Lower leg skin (tissue), 4 donors: ENCODE results near the gene NPR1. TPM values are rescaled to one million over a fixed set of nuclear protein-coding genes. Genes with fewer than 3 reads are reported as not detected.

Source experiments
- DNase-seq, 2 donors: peaks; one replicate each; pipeline ENCODE4 v3.0.0-alpha.2; 2019; ENCODE audit warnings: low spot score in 2 of 2
- H3K4me3 ChIP-seq: fragments of 200-600 bp; sonication (generic); 2 replicates; pipeline ENCODE4 v1.5.1; 2017; ENCODE audit warnings: mild to moderate bottlenecking, low read depth; ENCODE audit not compliant: poor library complexity, severe bottlenecking
- POLR2A ChIP-seq, 2 donors: fragments of 450-650 bp; IDR thresholded peaks; one replicate each; pipeline ENCODE4 v1.6.1; 2016 to 2017; ENCODE audit warnings: antibody characterized with exemption in 2 of 2, mild to moderate bottlenecking in 1 of 2, moderate library complexity in 1 of 2
- WGBS, 2 donors: methylation state at CpG; one replicate each; pipeline ENCODE4 v1.1.5; 2018; 5-methylcytosine and 5-hydroxymethylcytosine counted together
- intact Hi-C: fragments of 100-400 bp; cut with DNase I; formaldehyde crosslinking; loops from one replicate; pipeline ENCODE4 v1.15.0; 2023; ENCODE audit warnings: low total_unique reads
- total RNA-seq, 4 donors: library from RNA; depleted of rRNA; stranded (reverse); fragments of >200 nt; gene quantifications; one replicate each; pipeline ENCODE4 v1.1.0, GENCODE V29; 2016
- TF ChIP-seq, protein P1 (sequence below), 3 donors: fragments of 450-650 bp; IDR thresholded peaks; one replicate each; pipeline ENCODE4 v1.5.1; 2016; ENCODE audit warnings: antibody characterized with exemption in 3 of 3, mild to moderate bottlenecking in 3 of 3, moderate library complexity in 2 of 3

NPR1 gene
- total RNA-seq, 4 donors from 2014 or later = 4.3 to 16.5 (median 7.7) TPM

GRCh38 chr1:153633161-153633753, 45.2 kb upstream of the NPR1 start:
- H3K4me3 ChIP-seq = no peak overlapping the region
- intact Hi-C loops = no loop called here
- no peak for DNase-seq
- TF ChIP-seq POLR2A (IDR thresholded peaks at IDR 0.05) = no peak
- TF ChIP-seq, protein P1, sequence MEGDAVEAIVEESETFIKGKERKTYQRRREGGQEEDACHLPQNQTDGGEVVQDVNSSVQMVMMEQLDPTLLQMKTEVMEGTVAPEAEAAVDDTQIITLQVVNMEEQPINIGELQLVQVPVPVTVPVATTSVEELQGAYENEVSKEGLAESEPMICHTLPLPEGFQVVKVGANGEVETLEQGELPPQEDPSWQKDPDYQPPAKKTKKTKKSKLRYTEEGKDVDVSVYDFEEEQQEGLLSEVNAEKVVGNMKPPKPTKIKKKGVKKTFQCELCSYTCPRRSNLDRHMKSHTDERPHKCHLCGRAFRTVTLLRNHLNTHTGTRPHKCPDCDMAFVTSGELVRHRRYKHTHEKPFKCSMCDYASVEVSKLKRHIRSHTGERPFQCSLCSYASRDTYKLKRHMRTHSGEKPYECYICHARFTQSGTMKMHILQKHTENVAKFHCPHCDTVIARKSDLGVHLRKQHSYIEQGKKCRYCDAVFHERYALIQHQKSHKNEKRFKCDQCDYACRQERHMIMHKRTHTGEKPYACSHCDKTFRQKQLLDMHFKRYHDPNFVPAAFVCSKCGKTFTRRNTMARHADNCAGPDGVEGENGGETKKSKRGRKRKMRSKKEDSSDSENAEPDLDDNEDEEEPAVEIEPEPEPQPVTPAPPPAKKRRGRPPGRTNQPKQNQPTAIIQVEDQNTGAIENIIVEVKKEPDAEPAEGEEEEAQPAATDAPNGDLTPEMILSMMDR (IDR thresholded peaks at IDR 0.05) = no peak
- WGBS, 2 donors = 34 to 35% methylated on average over 18 of the region's 18 CpGs

DNA sequence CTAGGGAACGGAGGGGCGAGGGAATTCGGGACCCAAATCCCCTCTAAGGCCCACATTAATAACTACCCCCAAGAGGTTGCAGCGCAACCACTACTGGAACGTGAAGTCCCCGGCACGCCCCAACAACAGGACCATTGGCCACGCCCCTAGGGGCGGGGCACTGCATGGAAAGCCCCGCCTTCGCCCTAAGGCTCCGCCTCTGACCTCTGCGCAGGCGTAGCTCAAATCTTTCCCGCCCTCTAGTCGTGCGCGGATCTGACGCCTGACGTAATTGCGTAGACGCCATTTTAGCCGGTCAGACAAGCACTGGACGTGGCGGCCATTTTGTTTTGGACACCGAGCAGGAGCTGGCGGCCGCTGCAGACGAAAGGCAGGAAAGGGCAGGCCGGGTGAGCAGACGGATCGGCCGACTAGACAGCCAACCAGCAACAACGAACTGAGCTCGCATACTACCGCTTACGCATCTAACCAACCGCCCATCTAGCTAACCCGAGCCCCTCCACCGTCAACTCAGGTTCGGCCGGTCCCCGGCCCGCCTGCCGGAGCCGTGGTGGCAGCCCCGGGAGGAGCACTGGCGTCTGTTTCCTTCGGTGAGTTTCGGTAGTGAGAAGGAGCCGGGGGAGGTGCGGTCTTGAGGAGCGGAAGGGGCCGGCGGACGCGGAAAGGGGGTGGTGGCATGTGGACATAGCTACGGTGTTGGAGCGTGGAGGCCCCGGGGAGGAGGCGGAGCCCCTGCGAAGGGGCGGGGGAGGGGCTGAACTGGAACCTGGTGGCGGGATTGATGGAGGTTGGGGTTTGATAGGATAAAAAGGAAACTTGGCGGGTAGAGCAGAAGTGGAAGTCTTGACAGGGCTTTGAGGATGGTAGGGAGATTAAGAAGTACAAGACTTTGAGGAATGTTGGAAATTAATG, 44.5 kb upstream of the NPR1 start, which contains the start of gene CHTOP:
TSS of gene CHTOP (plus strand) at position 313 of the 912 bp plus-strand sequence. CDS start 2,523 bp downstream, outside the sequence.
- intact Hi-C loops = no loop called here
- peak within 1 kb of the TSS; percentile 81 for H3K4me3 ChIP-seq
- DNase-seq = peak; percentile 99
- TF ChIP-seq POLR2A (IDR thresholded peaks at IDR 0.05) = peak in 1 of 2 donors; percentile 57
- TF ChIP-seq, protein P1 (IDR thresholded peaks at IDR 0.05) = no peak
- WGBS, 2 donors = 0 to 1% methylated on average over 60 to 62 of the region's 65 CpGs

DNA sequence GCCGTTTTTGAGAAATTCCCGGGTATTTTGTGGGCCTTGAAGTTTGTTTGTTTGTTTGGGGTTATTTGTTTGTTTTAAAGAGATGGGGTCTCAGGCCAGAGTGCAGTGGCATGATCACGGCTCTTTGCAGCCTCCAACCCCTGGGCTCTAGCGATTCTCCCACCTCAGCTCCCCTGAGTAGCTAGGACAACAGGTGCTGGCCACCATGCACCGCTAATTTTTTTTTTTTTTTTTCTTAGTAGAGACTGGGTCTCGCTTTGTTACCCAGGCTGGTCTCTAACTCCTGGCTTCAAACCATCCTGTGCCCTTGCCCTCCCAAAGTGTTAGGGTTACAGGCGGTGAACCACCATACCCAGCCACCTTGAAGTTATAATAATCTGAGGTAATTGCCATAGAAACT, 42.6 kb upstream of the NPR1 start:
- DNase-seq = no peak
- no peak overlapping the region for H3K4me3 ChIP-seq
- intact Hi-C loops = no loop called here
- TF ChIP-seq, protein P1 (IDR thresholded peaks at IDR 0.05) = no peak
- TF ChIP-seq POLR2A (IDR thresholded peaks at IDR 0.05) = no peak
- WGBS, 2 donors = 84 to 90% methylated on average over 7 of the region's 7 CpGs

DNA sequence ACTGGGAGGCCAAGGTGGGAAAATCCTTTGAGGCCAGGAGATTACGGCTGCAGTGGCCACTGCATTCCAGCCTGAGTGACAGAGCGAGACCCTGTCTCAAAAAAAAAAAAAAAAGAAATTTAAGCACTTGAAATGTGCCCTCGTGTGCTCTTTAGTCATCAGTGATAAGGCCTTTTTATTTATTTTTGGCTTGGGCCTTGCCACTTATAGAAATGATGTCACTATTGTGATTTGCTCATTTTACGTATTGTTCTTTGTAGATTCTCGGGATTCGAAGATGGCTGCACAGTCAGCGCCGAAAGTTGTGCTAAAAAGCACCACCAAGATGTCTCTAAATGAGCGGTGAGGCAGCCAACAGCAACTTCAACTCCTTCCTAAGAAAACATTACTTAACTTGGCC, 42.2 kb upstream of the NPR1 start:
- H3K4me3 ChIP-seq = no peak overlapping the region
- intact Hi-C loops = no loop called here
- no peak for TF ChIP-seq POLR2A (IDR thresholded peaks at IDR 0.05)
- TF ChIP-seq, protein P1 (IDR thresholded peaks at IDR 0.05) = no peak
- WGBS, 2 donors = 90 to 92% methylated on average over 9 of the region's 9 CpGs
- no peak for DNase-seq

GRCh38 chr1:153638261-153638660, 40.2 kb upstream of the NPR1 start:
- no peak overlapping the region for H3K4me3 ChIP-seq
- intact Hi-C loops = no loop called here
- DNase-seq = no peak
- TF ChIP-seq POLR2A (IDR thresholded peaks at IDR 0.05) = no peak
- TF ChIP-seq, protein P1 (IDR thresholded peaks at IDR 0.05) = no peak
- WGBS, 2 donors = 85 to 90% methylated on average over 6 of the region's 6 CpGs
